K562 (cell line): Measurements from ENCODE around the gene CCDC27. TPM values are rescaled to one million over a fixed set of nuclear protein-coding genes. Genes with fewer than 3 reads are reported as not detected.

Experiments
- ARNT ChIP-seq, 2 experiments: fragments of 450-650 bp; IDR thresholded peaks; 2 replicates each; pipeline ENCODE4 v1.6.1; 2016; ENCODE audit warnings: mild to moderate bottlenecking in 1 of 2
- FOXP1 ChIP-seq: sonication (generic); formaldehyde crosslinking; IDR thresholded peaks from 2 replicates; pipeline ENCODE4 v1.8.0; 2022; ENCODE audit warnings: mild to moderate bottlenecking, missing genetic modification reagents
- KAT8 ChIP-seq: fragments of 450-650 bp; IDR thresholded peaks from 2 replicates; pipeline ENCODE4 v1.6.1; 2016; ENCODE audit warnings: low read depth, mild to moderate bottlenecking
- MAFF ChIP-seq: IDR thresholded peaks from 2 replicates; pipeline ENCODE4 v1.6.1; 2012; ENCODE audit warnings: low read length, improper control_type of control experiment
- MEF2D ChIP-seq: conservative IDR thresholded peaks from 2 replicates; pipeline ENCODE4 v1.6.1; 2016; ENCODE audit warnings: low read depth, missing genetic modification characterization, missing compliant biosample characterization
- MTF1 ChIP-seq: fragments of 250-450 bp; sonication (Bioruptor Pico); IDR thresholded peaks from 2 replicates; pipeline ENCODE4 v1.9.0; 2021; ENCODE audit warnings: moderate library complexity, mild to moderate bottlenecking, inconsistent platforms, borderline replicate concordance
- NBN ChIP-seq: fragments of 450-650 bp; IDR thresholded peaks from 2 replicates; pipeline ENCODE4 v1.6.1; 2016; ENCODE audit warnings: low read depth, mild to moderate bottlenecking
- PTBP1 ChIP-seq: fragments of 200-400 bp; formaldehyde crosslinking; IDR thresholded peaks from 2 replicates; pipeline ENCODE4 v1.6.1; 2017; ENCODE audit warnings: low read depth, low read length
- SETDB1 ChIP-seq: IDR thresholded peaks from one replicate; pipeline ENCODE4 v1.6.1; 2012; ENCODE audit warnings: low read length, control low read depth, inconsistent platforms
- SPI1 ChIP-seq: IDR thresholded peaks from 2 replicates; pipeline ENCODE4 v1.6.1; 2011; ENCODE audit warnings: low read depth, low read length, control low read depth, borderline replicate concordance
- TCF7L2 ChIP-seq: fragments of 150-350 bp; IDR thresholded peaks from 2 replicates; pipeline ENCODE4 v1.6.1; 2016; ENCODE audit warnings: low read depth, mild to moderate bottlenecking, low read length, moderate library complexity
- ZSCAN32 ChIP-seq: fragments of 450-650 bp; formaldehyde crosslinking; IDR thresholded peaks from 2 replicates; pipeline ENCODE4 v1.4.0; 2020; ENCODE audit warnings: mild to moderate bottlenecking, moderate library complexity
- polyA plus RNA-seq, 8 experiments: library from polyadenylated mRNA; depleted of rRNA in 4 of 8; stranded (reverse) in 5 of 8; unstranded in 3 of 8; fragments of >200 nt; fragmentation: Nextera tagmentation in 2 of 8; fragmentation: Illumina TruSeq in 1 of 8; extraction: Ambion mirVana in 2 of 8; extraction: Trizol in 1 of 8; gene quantifications; 2 replicates each; pipeline versions ENCODE4 v1.2.1 to v1.2.3, GENCODE V29; 2011 to 2014; ENCODE audit warnings: inconsistent platforms in 1 of 8, missing spikeins in 1 of 8
- total RNA-seq, 7 experiments: library from RNA; depleted of rRNA in 6 of 7; stranded (reverse); fragments of >200 nt in 6 of 7; fragmentation: Illumina TruSeq in 2 of 7; extraction: Trizol in 2 of 7; gene quantifications; 2 replicates each; pipeline versions ENCODE4 v1.2.1 to v1.2.3, GENCODE V29; 2011 to 2021; ENCODE audit warnings: low replicate concordance in 1 of 7
- TF ChIP-seq, protein P1 (sequence below), 2 experiments: IDR thresholded peaks; 2 replicates each; pipeline ENCODE4 v1.6.1; 2011; ENCODE audit warnings: borderline replicate concordance in 1 of 2, control low read depth in 1 of 2, low read depth in 1 of 2, low read length in 1 of 2, mild to moderate bottlenecking in 1 of 2, mixed read lengths in 1 of 2, moderate library complexity in 1 of 2; ENCODE audit not compliant: insufficient read depth in 1 of 2, insufficient read length in 1 of 2, poor library complexity in 1 of 2, severe bottlenecking in 1 of 2; ENCODE audit errors: extremely low read depth in 1 of 2
- TF ChIP-seq, protein P2 (sequence below): fragments of 250-450 bp; sonication (Bioruptor Pico); IDR thresholded peaks from 2 replicates; pipeline ENCODE4 v1.4.0; 2020
- TF ChIP-seq, protein P3 (sequence below), 2 experiments: fragments of 450-650 bp; IDR thresholded peaks; 2 replicates each; pipeline ENCODE4 v1.6.1; 2016
- TF ChIP-seq, protein P4 (sequence below): IDR thresholded peaks from 2 replicates; pipeline ENCODE4 v1.6.1; 2011; ENCODE audit not compliant: insufficient read length; ENCODE audit errors: extremely low read depth

Gene CCDC27
- total and polyA plus RNA-seq, 9 of the 15 experiments (the other 6 are each of a cell fraction or from before 2014, with no cell fraction given): 0.01 to 0.04 TPM; not detected in 7

DNA sequence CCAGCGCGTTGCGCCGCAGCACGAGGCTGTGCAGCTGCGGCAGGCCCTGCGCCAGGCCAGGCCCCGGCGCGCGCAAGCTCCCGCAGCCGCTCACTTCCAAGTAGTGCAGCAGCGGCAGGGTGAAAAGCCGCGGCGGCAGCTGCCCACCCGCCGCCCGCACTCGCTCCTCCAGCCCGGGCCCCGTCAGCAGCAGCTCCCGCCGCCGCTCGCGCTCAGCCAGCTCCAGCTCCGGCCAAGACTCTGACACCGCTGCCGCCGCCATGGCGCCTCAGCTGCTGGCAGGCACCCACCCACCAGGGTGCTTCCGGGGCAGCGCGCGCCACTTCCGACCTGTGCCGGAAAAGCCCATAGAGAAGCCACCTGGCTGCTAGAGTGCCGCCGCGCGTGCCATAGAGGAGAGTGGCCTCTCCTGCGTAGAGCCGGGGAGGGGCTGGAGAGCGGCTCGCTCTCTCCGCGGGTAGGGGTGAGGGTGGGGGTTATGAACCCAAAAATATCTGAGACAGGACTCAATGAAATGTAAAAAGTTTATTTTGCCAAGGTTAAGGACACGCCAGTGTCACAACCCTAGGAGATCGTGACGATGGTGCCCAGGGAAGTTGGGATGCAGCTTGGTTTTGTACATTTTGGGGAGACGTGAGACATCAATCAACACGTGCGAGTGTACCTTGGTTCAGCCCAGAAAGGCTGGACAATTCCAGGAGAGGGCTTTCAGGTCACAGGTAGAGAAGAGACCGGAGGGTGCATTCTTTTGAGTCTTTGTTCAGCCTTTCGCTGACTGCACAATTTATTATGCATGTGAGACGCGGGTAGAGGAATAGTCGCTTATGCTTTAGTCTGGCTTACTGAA is 44.2 kb downstream of the CCDC27 start, which contains the start of gene LRRC47 (continued):
- TF ChIP-seq, protein P1, sequence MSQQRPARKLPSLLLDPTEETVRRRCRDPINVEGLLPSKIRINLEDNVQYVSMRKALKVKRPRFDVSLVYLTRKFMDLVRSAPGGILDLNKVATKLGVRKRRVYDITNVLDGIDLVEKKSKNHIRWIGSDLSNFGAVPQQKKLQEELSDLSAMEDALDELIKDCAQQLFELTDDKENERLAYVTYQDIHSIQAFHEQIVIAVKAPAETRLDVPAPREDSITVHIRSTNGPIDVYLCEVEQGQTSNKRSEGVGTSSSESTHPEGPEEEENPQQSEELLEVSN (IDR thresholded peaks at IDR 0.05; ENCODE audit: borderline replicate concordance in 1 of 2, extremely low read depth in 1 of 2, insufficient read depth in 1 of 2, insufficient read length in 1 of 2, low read depth in 1 of 2, low read length in 1 of 2, poor library complexity in 1 of 2, severe bottlenecking in 1 of 2): peak in 1 of 2 experiments; percentile 23
- TF ChIP-seq SETDB1 (no peak), SPI1 (0 out of 2 replicates have a peak, but pooled peaks have one; percentile 10), NBN (peak; percentile 66; the same call in 1 of the 2 replicates), ARNT (IDR thresholded peaks at IDR 0.05) (peak in 1 of 2 experiments; percentile 49; a peak in 1 of 4 replicates), TCF7L2 (no peak), KAT8 (no peak), MEF2D (tag) (no peak), MAFF (peak; percentile 46), PTBP1 (no peak), MTF1 (no peak), ZSCAN32 (CRISPR knock-in tag) (no peak), FOXP1 (CRISPR knock-in tag) (peak; percentile 54)
- TF ChIP-seq, protein P2, sequence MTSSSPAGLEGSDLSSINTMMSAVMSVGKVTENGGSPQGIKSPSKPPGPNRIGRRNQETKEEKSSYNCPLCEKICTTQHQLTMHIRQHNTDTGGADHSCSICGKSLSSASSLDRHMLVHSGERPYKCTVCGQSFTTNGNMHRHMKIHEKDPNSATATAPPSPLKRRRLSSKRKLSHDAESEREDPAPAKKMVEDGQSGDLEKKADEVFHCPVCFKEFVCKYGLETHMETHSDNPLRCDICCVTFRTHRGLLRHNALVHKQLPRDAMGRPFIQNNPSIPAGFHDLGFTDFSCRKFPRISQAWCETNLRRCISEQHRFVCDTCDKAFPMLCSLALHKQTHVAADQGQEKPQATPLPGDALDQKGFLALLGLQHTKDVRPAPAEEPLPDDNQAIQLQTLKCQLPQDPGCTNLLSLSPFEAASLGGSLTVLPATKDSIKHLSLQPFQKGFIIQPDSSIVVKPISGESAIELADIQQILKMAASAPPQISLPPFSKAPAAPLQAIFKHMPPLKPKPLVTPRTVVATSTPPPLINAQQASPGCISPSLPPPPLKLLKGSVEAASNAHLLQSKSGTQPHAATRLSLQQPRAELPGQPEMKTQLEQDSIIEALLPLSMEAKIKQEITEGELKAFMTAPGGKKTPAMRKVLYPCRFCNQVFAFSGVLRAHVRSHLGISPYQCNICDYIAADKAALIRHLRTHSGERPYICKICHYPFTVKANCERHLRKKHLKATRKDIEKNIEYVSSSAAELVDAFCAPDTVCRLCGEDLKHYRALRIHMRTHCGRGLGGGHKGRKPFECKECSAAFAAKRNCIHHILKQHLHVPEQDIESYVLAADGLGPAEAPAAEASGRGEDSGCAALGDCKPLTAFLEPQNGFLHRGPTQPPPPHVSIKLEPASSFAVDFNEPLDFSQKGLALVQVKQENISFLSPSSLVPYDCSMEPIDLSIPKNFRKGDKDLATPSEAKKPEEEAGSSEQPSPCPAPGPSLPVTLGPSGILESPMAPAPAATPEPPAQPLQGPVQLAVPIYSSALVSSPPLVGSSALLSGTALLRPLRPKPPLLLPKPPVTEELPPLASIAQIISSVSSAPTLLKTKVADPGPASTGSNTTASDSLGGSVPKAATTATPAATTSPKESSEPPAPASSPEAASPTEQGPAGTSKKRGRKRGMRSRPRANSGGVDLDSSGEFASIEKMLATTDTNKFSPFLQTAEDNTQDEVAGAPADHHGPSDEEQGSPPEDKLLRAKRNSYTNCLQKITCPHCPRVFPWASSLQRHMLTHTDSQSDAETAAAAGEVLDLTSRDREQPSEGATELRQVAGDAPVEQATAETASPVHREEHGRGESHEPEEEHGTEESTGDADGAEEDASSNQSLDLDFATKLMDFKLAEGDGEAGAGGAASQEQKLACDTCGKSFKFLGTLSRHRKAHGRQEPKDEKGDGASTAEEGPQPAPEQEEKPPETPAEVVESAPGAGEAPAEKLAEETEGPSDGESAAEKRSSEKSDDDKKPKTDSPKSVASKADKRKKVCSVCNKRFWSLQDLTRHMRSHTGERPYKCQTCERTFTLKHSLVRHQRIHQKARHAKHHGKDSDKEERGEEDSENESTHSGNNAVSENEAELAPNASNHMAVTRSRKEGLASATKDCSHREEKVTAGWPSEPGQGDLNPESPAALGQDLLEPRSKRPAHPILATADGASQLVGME (CRISPR knock-in tag): no peak
- TF ChIP-seq, protein P3, sequence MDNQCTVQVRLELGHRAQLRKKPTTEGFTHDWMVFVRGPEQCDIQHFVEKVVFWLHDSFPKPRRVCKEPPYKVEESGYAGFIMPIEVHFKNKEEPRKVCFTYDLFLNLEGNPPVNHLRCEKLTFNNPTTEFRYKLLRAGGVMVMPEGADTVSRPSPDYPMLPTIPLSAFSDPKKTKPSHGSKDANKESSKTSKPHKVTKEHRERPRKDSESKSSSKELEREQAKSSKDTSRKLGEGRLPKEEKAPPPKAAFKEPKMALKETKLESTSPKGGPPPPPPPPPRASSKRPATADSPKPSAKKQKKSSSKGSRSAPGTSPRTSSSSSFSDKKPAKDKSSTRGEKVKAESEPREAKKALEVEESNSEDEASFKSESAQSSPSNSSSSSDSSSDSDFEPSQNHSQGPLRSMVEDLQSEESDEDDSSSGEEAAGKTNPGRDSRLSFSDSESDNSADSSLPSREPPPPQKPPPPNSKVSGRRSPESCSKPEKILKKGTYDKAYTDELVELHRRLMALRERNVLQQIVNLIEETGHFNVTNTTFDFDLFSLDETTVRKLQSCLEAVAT (IDR thresholded peaks at IDR 0.05): no peak; a peak in 1 of 4 replicates
- TF ChIP-seq, protein P4, sequence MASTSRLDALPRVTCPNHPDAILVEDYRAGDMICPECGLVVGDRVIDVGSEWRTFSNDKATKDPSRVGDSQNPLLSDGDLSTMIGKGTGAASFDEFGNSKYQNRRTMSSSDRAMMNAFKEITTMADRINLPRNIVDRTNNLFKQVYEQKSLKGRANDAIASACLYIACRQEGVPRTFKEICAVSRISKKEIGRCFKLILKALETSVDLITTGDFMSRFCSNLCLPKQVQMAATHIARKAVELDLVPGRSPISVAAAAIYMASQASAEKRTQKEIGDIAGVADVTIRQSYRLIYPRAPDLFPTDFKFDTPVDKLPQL: no peak
